Limb (tissue), 2 donors: Measurements from ENCODE around the gene PYROXD2.
A peak's percentile ranks its signal among the peaks of the same experiment; 100 is the strongest.

Experiments
- DNase-seq, 2 donors: peaks; one replicate each; pipeline ENCODE4 v3.0.0-alpha.2; 2016; ENCODE audit errors: extremely low spot score in 2 of 2

Gene PYROXD2

DNA sequence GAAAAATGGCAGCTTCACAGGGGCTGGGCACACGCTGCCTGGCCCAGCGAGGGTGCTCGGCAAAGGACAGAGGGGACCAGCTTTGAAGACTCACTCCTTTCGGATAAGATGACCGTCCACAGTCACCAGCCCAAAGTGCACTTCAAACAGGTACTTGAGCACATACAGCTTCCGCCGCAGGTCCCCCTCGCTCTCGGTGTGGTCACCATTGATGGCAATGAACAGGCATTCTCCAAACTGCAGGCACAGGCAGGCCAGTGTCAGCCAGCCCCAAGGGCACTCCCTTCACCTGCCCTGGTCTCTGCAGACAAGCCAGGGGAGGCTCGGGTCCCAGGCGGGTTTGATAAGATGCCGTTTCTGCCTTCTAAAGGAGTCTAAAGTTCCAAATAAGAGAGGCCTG is 20.2 kb upstream of the PYROXD2 start:
- no peak for DNase-seq

DNA sequence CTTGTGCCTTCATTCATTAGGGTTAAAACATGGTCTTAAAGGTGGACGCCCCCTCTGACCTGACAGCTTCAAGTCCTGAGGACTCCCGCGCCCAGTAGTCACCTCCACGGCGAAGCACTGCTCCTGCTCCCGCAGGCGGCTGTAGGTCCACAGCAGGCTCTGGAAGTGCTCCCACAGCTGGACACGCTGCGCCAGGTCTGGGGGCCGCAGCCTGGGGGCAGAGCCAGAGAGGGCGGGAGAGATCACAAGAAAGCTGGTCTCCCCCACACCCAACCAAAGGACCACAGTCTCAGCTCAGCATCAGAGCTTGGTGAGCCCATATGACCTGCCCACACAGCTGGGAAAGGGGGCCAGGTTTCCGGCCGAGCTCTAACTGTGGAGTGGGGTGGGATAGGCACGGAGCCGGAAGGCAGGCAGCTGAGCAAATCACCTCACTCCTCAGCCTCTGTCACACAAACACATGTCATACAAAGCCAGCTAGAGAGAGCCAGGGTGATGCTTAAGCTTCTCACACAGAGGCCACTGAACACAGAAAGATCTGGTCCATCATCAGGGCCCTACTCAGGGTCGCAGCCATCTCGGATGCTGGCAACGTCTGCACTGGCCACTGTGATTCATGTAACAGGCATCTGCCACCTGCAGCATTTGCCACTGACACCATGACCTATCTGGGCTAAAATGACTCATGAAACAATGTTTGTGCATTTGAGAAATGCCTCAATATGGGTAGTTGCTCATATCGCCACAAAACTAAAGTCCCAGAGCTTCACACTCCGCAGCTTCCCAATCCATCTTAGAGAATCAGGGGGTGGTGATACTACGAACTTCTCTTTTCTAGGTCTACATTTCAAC is 19.1 kb upstream of the PYROXD2 start:
- no peak for DNase-seq

DNA sequence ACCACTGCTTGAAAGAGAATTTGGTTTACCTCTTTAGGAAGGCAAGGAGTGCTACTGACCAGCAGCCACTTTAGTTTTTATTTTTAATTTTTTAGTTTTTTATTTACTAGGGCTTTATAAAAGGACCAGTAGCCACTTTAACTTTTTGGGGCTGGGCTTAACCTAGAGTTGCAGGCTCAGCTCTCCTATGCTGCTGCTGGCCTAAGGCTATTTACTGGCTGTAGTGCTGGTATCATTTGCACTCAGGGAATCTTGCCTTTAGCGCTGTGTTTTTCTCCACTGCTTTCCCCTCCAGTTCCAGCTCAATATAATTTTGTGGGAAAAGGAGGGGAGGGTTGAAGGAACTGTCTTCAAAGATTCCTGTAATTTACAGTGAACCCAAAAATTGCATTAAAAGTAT is 18.4 kb upstream of the PYROXD2 start:
- no peak for DNase-seq

DNA sequence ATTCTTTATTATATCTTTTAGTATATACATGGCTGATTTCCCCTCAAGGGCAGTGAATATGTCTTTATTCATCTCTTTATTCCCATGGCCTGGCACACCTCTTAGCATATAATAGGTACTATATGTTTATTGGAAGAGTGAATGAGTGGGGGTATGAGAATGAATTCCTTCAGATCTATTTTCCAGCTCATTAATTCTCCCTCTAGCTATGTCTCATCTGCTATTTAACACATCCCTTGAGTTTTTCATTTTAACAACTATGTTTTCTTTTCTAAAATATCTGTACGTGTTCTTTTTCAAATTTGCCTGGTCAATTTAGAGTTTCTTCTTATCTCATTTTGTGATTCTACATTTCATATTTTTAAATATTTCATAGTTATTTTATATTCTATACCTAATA is 17.3 kb upstream of the PYROXD2 start:
- DNase-seq: no peak

DNA sequence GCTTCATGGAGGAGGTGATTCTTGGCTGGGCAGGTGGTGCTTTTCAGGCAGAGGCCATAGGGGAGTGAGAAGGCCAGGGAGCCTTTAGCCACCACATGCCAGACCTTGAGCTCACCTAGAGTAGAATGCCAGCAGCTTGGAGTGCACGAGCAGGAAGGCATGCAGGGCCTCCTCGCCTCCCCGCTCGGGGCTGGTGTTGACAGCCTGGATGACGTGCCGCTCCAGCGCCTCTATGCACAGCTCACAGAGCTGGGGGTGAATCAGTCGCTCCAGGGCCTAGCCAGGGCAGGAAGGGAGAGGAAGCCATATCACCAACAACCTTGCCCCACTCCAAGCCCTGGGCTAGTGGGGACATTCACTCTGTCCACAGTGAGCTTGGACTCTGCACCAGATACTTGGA is 16.0 kb upstream of the PYROXD2 start:
- no peak for DNase-seq

DNA sequence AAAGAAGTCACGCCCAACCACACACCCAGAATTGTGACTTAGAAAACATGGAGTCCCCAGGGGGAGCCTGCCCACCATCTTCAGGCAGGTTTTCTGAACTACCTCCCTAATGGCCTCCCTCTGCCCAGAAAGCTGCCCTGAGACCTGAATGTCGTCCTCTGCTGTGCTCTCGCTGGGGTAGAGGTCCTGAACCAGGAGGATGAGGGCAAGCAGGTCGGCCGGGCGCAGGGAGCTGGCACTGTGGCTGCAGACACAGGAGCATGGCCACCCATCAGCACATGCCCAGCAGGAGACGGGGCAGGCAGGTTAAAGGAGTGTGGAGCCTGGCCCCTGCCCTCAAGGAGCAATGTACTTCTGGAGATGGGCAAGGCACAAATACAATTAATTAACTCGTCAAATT is 15.4 kb upstream of the PYROXD2 start:
- DNase-seq: no peak

DNA sequence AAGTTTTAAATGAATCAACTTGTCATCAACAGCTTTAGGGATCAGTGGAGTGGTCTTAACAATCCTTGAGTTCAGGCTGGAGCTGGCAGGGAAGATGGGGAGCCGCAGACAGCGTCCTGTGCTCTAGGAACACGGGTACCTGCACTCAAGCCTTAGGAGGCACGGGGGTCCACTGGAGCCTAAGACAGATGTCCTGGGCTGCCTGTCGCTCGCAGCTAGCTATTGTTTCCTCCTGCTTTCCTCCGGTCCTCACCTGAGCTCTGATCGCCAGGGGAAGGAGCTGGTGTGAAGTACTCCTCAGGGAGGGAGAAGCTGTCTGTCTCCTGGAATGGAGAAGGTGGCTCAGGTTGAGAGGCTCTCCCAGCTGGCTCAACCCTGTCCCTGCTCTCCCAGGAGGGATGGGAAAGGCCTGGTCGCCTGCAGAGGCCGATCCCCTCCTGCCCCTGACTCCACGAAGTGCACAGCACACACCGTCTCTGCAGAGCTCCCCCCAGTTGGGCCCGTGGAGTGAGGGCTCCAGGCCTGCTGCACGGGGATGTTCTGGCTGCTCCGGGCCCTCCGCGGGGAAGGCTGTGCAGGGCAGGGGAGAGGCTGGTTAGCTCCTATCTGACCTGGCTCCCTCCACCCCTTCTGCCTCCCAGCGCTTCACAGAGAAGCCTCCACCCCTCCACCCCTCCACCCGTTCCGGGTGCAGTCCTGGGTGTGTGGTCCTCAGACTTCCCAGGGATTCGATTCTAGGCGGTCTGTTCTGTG is 14.5 kb upstream of the PYROXD2 start:
- DNase-seq: no peak

DNA sequence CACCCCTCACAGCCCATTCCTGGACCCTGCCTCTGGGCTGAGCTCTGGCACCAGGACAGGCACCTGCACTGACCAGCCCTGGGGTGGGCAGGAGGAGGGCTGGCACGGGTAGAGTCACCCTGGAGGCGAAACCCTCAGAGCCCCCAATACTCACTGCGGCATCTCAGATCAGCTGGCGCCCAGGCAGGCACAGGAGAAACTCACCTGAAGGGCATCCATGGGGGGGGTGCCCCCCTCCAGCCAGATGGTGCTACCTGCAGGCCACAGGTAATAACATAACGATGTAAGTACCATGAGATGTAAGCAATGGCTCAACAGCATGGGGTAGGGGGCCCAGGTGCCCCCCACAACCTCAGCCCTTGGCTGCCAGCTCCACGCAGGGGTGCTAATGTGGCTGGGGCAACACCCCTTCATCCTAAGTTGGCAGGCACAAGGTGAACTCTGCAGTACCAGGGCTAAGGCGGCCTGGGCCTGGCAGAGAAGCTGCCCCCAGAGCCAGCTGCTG is 12.1 kb upstream of the PYROXD2 start:
- DNase-seq: no peak

DNA sequence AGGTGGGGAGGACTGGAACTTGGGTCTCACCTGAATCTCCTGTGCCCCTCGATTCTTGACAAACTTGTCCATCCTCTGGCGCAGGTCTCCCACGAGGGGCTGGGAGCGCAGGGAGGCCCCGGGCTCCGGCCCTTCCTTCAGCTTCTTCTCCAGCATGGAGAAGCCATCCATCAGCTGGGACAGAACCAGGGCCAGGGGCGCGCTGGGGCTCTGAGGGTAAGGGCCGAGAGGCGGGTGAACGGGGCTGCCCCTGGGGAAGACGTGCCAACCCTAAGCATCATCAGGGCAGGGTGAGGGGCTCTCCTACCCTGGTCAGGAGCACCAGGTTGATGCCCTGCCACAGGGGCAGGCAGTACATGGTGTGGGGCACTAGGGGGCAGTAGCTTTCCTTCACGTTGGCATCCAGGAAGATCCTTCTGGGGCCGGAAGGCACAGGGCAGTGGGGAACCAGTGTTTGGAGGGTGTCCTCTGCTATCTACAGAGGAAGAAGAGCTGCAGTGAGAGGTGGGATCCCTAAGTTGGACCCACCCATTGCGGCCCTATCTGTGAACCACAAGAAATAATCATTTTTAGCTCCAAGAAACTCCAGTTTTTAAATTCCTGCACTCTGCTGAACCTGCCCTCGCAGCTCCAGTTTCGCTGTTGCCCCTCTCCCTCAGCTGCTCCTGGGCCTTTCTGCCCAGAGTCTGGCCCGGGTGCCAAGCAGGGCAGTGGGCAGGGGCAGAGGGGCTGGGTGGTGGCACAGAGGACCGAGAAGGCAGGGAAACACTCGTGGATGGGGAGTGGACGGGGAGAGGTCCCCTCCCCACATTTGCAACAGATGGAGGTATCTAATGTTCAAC is 10.8 kb upstream of the PYROXD2 start:
- DNase-seq: peak in 1 of 2 donors; percentile 36

DNA sequence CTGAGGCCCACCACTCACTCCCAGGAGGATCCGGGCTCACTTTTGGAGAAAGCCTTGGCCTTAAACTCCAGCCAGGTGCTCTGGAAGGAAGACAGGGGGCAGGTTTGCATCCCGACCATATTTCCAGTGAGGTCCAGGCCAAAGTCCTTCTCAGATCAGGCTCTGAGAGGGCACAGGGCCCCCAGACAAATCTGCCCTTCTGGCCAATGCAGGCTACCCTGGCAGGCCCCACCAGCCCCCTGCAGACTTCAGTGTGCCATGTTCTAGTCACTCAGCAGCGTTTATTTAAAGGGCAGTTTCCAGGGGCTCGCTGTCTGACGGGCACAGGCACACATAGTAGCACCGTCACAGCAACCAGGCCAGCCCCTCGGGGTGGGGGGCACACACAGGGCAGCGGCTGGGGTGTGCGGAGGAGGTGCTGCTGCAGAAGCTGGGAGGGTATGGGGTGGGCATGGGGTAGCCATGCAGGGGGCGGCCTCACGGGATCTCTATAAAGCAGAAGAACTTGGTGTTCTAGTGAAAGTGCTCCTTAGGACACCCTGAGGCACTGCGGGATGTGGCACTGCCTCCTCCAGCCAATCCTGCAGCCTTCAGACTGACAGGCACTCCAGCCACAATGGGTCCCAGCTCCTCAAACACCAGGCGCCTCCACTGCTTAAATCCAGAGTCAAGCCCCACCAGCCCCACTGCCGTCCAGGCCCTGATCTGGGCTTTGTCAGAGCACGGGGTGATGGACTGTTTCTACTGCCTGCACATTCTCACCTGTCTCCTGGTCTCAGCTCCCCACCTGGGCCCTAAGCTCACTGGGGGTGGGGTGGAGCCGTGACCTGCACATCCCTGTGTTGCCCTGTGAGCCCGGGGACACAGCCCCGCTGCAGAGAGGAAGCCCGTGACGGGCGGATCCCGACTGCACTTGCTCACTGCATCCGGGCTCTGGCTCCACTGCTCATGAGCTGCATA is 9.6 kb upstream of the PYROXD2 start:
- DNase-seq: no peak

DNA sequence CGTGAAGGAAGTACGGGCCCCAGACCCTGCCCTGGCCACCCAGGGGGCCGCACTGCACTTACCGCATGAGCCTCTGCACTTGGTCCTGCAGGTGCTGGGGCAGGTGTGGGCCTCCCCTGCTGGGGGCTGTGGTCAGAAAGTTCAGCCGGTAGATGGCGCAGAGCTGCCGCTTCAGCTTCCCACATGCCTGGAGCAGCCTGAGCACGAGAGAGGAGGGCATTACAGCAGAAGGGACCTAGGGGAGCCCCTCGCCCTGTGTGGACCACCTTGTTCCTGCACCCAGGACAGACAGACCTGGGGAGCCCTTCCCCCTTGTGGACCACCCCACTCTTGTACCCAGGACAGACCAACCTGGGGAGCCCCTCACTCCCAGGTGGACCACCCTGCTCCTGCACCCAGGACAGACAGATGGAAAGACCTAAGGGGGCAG is 8.7 kb upstream of the PYROXD2 start:
- no peak for DNase-seq

DNA sequence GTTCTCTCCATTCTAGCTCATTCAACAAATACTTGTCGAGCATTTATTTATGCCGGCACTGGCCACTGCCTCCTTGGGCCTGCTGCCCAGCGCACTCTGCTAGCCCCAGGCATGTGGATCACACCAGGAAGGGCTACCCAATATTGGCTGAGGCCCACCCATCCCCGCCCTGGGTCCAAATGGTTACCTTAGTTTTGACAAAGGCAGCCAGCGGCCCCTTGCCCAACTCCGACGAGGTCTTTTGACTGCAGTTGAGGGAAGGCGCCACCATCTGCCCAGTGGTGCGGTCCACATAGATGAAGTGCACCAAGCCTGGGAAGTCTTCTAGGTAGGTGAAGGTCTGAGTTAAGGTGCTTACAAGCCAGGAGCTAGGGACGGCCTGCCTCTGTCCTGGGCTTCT is 7.2 kb upstream of the PYROXD2 start:
- DNase-seq: no peak

DNA sequence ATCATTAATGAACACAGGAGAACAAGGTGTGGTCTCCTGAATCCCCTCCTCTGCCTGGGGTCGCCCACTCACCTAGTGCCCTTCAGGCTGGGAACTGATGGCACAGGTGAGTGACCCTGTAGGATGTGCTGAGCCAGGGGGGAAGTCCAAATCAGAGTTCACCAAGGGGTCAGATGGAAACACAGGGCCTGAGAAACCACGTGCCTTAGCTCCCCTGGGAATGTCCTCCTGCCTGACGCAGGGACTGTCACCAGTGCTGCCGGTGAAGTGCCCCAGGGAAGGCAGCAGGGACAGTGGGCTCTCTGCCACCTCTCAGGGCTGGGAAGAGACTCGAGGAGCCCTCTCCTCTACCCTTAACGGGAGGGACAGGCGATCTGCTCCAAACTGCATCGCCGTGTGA is 5.8 kb upstream of the PYROXD2 start:
- DNase-seq: no peak

DNA sequence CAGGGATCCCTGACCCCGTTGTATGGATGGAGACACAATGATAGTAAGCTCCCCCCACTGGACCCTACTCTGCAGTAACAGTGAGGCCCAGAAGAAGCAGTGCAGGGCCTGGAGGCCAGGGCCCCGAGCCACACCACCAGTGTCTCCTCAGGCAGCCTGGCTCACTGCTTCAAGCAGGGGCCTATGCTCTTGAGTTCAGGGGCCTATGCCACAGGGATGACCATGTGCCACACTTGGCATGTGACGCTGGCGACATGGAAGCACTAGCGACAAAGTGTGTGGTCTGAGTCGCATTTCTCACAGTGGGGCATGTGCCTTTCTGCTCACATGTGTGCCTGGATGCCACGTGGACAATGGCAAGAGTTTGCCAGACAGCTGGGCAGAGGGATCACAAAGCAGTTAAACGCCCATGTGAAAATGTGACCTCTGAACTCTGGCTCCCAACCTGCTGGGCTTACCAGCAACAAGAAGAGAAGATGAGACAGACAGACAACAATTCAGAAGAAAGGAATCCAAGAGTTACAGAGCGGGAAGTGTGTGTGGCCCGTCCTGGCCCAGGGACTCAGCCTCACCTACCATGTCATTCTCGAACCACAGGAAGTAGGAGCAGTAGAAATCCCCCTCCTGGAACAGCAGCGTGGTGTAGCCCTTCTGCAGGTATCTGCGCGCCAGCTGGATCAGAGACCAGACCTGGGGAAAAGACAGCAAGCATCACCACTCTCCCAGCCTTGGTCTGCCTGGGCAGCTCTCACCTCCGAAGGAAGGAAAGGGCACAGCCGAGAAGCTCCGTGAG is 4.7 kb upstream of the PYROXD2 start:
- no peak for DNase-seq

DNA sequence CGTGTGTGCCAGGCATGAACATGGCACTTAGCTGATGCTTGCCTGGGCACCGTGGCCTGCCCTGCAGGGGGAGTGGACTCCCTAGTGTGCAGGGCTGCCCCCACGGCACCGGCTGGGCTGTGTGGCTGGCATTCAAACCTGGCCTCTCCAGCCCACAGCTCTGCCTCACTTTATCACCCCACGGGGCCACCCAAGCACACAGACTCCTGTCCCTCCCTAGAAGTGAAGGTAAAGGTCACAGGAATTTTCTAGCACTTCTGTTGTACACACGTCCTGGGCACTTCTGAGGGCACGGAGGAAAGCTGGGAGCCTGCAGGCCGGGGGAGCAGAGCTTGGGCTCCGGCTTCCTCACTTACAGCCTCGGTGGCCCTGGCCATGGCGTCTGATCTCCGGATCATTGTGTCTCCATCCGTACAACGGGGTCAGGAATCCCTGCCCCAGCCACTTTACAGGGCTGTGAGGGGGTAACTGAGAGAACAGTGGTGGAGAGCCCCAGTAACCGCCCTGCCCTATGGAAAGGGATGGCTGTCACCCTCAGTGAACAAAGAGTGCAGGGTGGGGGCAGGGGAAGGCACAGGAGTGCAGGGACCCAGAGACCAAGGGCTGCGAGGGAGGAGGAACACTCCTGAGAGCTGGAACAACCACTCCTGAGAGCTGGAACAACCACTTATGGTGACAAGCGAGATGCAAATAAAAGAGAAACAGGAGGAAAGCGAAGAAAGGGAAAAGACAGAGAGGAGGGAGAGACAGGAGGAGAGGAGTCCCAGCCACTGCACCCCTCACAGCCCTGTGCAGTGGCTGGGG is 3.9 kb upstream of the PYROXD2 start:
- no peak for DNase-seq

DNA sequence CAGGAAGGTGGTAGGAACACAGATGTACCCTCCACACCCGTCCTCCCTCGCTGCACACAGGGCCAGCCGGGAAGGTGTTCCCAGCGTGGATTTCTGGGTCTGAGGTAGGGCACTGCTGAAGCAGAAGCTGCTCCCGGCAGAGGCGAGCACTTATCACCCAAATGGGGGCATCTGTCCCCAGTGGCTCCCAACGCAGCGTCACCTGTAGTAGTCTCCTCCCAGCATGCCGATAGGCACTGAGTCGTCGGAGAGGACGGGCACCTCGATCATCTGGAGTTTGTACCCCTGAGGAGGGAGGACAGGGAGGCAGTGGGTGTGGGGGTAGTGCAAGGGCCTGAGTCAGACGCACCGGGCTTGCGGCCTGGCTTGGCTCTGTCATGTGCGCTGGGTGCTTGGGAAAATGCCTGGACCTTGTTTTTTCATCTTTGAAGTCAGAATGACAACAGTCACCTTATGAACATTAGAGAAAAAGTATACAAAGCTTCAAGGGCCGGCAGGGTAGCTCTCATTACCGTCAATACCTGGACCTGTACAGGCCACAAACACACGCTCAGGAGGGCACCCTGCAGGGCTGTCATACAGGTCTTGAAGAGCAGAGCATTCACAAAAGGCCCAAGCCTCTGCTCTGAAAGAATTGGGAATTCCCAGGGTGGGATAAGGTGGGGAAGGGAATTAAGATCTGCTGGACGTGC is 3.1 kb upstream of the PYROXD2 start:
- no peak for DNase-seq

DNA sequence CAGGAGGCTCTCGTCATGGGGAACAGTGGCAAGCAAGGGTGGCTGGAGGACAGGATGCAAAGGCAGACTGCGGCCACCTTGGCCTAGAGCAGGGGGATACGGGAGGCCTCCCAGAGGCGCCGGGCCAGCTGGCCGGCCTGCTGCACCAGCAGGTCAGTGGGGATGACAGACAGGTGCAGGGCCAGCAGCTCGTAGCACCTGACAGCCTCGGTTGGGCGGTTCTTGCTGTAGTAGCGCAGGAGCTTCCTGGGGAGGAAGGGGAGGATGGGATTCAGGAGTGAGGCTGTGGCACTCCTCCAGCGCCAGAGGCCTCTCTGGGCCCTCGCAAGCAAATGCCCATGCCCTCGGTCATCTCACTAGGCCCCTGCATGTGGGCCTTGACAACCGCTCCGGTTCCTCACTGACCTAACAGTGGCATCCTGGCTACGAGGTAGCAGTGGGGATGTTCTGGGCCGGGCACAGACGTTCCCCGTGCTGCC is 2.5 kb upstream of the PYROXD2 start:
- no peak for DNase-seq
